H1 (cell line): ENCODE measurements around the gene GNG13. TPM values are rescaled to one million over a fixed set of nuclear protein-coding genes. Genes with fewer than 3 reads are reported as not detected.

Experiments
- CEBPB ChIP-seq: IDR thresholded peaks from 2 replicates; pipeline ENCODE4 v1.6.1; 2012; ENCODE audit warnings: low read depth, low read length
- JUND ChIP-seq: IDR thresholded peaks from 2 replicates; pipeline ENCODE4 v1.6.1; 2011; ENCODE audit warnings: mild to moderate bottlenecking, improper control_type of control experiment, low read length
- PHF8 ChIP-seq: fragments of 200-600 bp; sonication (generic); conservative IDR thresholded peaks from 2 replicates; pipeline ENCODE4 v1.7.1; 2012; ENCODE audit warnings: low read depth, mild to moderate bottlenecking, inconsistent platforms, low read length, moderate library complexity
- POU5F1 ChIP-seq: IDR thresholded peaks from 2 replicates; pipeline ENCODE4 v1.6.1; 2011; ENCODE audit warnings: low read depth, mild to moderate bottlenecking, low read length, moderate library complexity
- RNF2 ChIP-seq: fragments of 200-900, 300-1000 bp; sonication (generic); IDR thresholded peaks from 2 replicates; pipeline ENCODE4 v1.7.1; 2016; ENCODE audit warnings: borderline replicate concordance, low read depth, mild to moderate bottlenecking, antibody characterized with exemption, low read length; ENCODE audit not compliant: poor library complexity, severe bottlenecking; ENCODE audit errors: missing control alignments
- polyA plus RNA-seq, 7 experiments: library from polyadenylated mRNA; depleted of rRNA in 3 of 7; stranded (reverse) in 5 of 7; unstranded in 2 of 7; fragments of >200 nt in 5 of 7; fragments of 200-250 nt in 2 of 7; gene quantifications; 1 replicate in 5 of 7; 2 replicates in 1 of 7; 4 replicates in 1 of 7; pipeline versions ENCODE4 v1.2.1 to v1.2.3, GENCODE V29; 2011 to 2013; ENCODE audit warnings: missing spikeins in 2 of 7, mixed read lengths in 2 of 7
- total RNA-seq: library from RNA; stranded (reverse); fragmentation: NEBNext Ultra II Directional; extraction: Animal tissue kit (Norgen Biotek cat#: 25700); gene quantifications from 2 replicates; pipeline ENCODE4 v1.2.1, GENCODE V29; 2021

Gene GNG13
- total and polyA plus RNA-seq, 2 of the 8 experiments (the other 6 are each of a cell fraction or from before 2014, with no cell fraction given) = not detected

GRCh38 chr16:782258-782657 lies 18.3 kb downstream of the GNG13 start (continued):
- TF ChIP-seq RNF2 (no peak), PHF8 (no peak), JUND (no peak), CEBPB (no peak), POU5F1 (no peak)
